Measurements from ENCODE around the gene OR8G5.

GRCh38 chr11:124240621-124241397 lies 15.4 kb upstream of the OR8G5 start, which contains the start of gene OR8G1:
- TF ChIP-seq, protein P1, sequence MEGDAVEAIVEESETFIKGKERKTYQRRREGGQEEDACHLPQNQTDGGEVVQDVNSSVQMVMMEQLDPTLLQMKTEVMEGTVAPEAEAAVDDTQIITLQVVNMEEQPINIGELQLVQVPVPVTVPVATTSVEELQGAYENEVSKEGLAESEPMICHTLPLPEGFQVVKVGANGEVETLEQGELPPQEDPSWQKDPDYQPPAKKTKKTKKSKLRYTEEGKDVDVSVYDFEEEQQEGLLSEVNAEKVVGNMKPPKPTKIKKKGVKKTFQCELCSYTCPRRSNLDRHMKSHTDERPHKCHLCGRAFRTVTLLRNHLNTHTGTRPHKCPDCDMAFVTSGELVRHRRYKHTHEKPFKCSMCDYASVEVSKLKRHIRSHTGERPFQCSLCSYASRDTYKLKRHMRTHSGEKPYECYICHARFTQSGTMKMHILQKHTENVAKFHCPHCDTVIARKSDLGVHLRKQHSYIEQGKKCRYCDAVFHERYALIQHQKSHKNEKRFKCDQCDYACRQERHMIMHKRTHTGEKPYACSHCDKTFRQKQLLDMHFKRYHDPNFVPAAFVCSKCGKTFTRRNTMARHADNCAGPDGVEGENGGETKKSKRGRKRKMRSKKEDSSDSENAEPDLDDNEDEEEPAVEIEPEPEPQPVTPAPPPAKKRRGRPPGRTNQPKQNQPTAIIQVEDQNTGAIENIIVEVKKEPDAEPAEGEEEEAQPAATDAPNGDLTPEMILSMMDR (conservative IDR thresholded peaks at IDR 0.05; ENCODE audit: low read length): no peak
- TF ChIP-seq EZH2phosphoT487 (IDR thresholded peaks at IDR 0.05; ENCODE audit: borderline replicate concordance, low read depth, low read length): no peak
